Fibroblast of villous mesenchyme (primary cell): Measurements from ENCODE around the gene YY1AP1. TPM values are rescaled to one million over a fixed set of nuclear protein-coding genes. Genes with fewer than 3 reads are reported as not detected.
"Not testable (repeated sequence)": the region's sequence is repeated elsewhere in the genome, so short reads cannot be mapped to it uniquely, and the experiment has no call there.

ENCODE experiments used
- DNase-seq: peaks from one replicate; pipeline ENCODE4 v3.0.0-alpha.2; 2010; ENCODE audit warnings: low read depth
- H3K4me3 ChIP-seq: 2 replicates; pipeline ENCODE4 v1.5.1; 2011; ENCODE audit warnings: low read depth, mild to moderate bottlenecking, low read length
- total RNA-seq: library from RNA; depleted of rRNA; stranded (reverse); fragments of >200 nt; gene quantifications from 2 replicates; pipeline ENCODE4 v1.2.3, GENCODE V29; 2012
- TF ChIP-seq, protein P1 (sequence below): IDR thresholded peaks from 2 replicates; pipeline ENCODE4 v1.5.1; 2012; ENCODE audit warnings: low read depth, mild to moderate bottlenecking, low read length; ENCODE audit not compliant: insufficient read depth

The YY1AP1 gene
- total RNA-seq, 1 donor = 55.7 TPM

- H3K4me3 ChIP-seq = no peak overlapping the region
- TF ChIP-seq, protein P1, sequence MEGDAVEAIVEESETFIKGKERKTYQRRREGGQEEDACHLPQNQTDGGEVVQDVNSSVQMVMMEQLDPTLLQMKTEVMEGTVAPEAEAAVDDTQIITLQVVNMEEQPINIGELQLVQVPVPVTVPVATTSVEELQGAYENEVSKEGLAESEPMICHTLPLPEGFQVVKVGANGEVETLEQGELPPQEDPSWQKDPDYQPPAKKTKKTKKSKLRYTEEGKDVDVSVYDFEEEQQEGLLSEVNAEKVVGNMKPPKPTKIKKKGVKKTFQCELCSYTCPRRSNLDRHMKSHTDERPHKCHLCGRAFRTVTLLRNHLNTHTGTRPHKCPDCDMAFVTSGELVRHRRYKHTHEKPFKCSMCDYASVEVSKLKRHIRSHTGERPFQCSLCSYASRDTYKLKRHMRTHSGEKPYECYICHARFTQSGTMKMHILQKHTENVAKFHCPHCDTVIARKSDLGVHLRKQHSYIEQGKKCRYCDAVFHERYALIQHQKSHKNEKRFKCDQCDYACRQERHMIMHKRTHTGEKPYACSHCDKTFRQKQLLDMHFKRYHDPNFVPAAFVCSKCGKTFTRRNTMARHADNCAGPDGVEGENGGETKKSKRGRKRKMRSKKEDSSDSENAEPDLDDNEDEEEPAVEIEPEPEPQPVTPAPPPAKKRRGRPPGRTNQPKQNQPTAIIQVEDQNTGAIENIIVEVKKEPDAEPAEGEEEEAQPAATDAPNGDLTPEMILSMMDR = no peak
- no peak for DNase-seq
These were observed 24.5 kb upstream of the YY1AP1 start for GRCh38 chr1:155713075-155713474.

DNA sequence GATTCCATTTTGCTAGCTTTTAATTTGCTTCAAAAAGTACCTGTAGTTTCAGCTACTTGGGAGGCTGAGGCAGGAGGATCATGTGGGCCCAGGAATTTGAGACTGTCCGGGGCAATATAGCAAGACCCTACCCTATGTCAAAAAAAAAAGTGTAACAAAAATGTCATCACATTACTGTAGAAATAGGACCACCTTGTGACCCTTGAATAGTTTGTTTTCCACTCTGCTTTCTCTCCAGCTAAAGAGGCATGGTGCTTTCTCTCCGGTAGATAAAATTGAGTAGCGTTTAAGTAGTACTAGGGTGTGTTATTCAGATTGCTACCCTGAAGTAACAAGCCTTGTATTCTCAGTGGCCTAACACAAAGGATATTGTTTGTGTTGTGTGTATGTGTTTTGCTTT is 24.1 kb upstream of the YY1AP1 start:
- not testable (repeated sequence) for H3K4me3 ChIP-seq, DNase-seq
- TF ChIP-seq, protein P1 = peak; percentile 21

- not testable (repeated sequence) for H3K4me3 ChIP-seq, DNase-seq
These were observed 22.9 kb upstream of the YY1AP1 start for GRCh38 chr1:155711457-155711856.

DNA sequence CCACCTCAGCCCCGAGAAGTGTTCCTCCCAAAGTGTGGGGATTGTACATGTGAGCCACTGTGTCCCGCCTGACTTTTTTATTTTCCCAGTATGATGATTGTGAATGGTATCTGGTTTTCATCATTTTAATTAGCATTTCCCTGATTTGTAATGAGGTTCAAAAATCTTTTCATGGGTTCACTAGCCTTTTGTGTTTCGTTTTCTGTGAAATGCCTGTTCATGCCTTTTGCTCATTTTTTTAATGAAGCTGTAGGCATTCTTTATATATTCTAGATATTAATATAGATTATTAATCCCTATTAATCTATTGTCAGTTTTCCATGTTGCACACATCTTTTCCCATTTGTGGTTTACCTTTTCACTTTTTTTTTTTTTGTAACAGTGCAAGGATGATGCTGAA is 20.8 kb upstream of the YY1AP1 start:
- DNase-seq = no peak
- no peak overlapping the region for H3K4me3 ChIP-seq
- TF ChIP-seq, protein P1 = no peak

- no peak overlapping the region for H3K4me3 ChIP-seq
- TF ChIP-seq, protein P1 = no peak
- DNase-seq = peak; percentile 40
These were observed 17.6 kb upstream of the YY1AP1 start for GRCh38 chr1:155706139-155706538.

- H3K4me3 ChIP-seq, DNase-seq: not testable (repeated sequence)
These were observed 15.8 kb upstream of the YY1AP1 start for GRCh38 chr1:155704414-155704813.

GRCh38 chr1:155703216-155703615 is 14.6 kb upstream of the YY1AP1 start:
- no peak overlapping the region for H3K4me3 ChIP-seq
- TF ChIP-seq, protein P1 = no peak
- no peak for DNase-seq

GRCh38 chr1:155701675-155702074 is 13.1 kb upstream of the YY1AP1 start:
- DNase-seq, H3K4me3 ChIP-seq: not testable (repeated sequence)

- peak; percentile 47 for DNase-seq
- not testable (repeated sequence) for H3K4me3 ChIP-seq
These were observed 10.5 kb upstream of the YY1AP1 start for GRCh38 chr1:155699062-155699461.
